K562 (cell line): ENCODE data around the gene HCRTR1.

Experiments used
- LARP7 ChIP-seq: fragments of 450-650 bp; IDR thresholded peaks from 2 replicates; pipeline ENCODE4 v1.6.1; 2016
- RBM39 ChIP-seq: fragments of 200-400 bp; formaldehyde crosslinking; optimal IDR thresholded peaks from 2 replicates; pipeline ENCODE3; 2018; ENCODE audit warnings: low read depth, low read length
- SLC30A9 ChIP-seq: fragments of 250-450 bp; sonication (Bioruptor Pico); IDR thresholded peaks from 2 replicates; pipeline ENCODE4 v1.8.0; 2022; ENCODE audit warnings: mild to moderate bottlenecking, moderate library complexity

DNA sequence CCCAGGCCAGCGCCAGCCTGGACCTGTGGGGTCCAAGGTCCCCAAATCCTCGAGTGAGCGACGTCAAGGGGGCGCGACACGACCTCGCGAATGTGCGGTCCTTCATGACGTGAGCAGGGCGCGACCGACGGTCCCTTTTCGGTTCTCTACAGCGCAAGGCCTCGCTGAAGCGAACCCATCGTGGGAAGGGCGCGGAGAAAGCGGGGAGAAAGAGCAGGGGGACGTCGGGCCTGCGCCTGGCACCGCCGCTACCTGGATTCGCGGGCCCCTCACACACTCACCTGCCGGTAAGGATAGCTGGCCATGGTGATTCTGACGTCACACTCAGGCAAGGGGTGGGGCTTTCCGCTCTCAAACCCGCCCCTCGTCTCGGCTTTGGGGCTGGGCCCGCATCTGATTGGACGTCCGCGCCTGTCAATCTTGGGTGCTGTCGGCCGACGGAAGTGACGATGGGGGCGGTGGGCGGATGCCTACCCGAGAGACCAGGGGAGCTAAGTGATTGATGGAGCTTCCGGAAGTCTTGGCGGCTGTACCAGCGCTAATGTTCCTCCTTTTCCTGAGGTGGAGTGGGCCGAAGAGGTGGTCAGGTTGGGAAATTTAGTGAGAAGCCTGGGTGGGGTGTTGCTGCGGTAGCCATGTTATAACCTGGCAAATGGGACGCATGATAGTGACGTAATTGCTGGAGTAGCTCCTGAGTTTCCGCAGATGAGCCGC lies 27.2 kb downstream of the HCRTR1 start, which contains the start of gene PEF1:
- TF ChIP-seq SLC30A9 (CRISPR knock-in tag) (no peak), LARP7 (no peak), RBM39 (no peak)
